Skeletal muscle satellite cell (primary cell): Measurements from ENCODE around the gene FBXO45.
"Not testable (repeated sequence)": the region's sequence is repeated elsewhere in the genome, so short reads cannot be mapped to it uniquely, and the experiment has no call there.

Experiments
- H3K27me3 ChIP-seq: 2 replicates; pipeline ENCODE4 v1.7.0; 2013; ENCODE audit warnings: low read length; ENCODE audit not compliant: control insufficient read depth, insufficient read depth
- H3K36me3 ChIP-seq: 2 replicates; pipeline ENCODE4 v1.7.0; 2013; ENCODE audit warnings: mild to moderate bottlenecking, control low read depth, low read length; ENCODE audit not compliant: insufficient read depth
- H3K4me1 ChIP-seq: 2 replicates; pipeline ENCODE4 v1.7.0; 2013; ENCODE audit warnings: low read length; ENCODE audit not compliant: control insufficient read depth, insufficient read depth
- H3K4me2 ChIP-seq: 2 replicates; pipeline ENCODE4 v1.7.0; 2013; ENCODE audit warnings: mild to moderate bottlenecking, low read length
- H3K4me3 ChIP-seq: 2 replicates; pipeline ENCODE4 v1.7.0; 2013; ENCODE audit warnings: low read length
- H3K9ac ChIP-seq: 2 replicates; pipeline ENCODE4 v1.7.0; 2013; ENCODE audit warnings: mild to moderate bottlenecking, low read depth, low read length, moderate library complexity
- H3K9me3 ChIP-seq: replicated peaks from 2 replicates; pipeline ENCODE4 v1.7.0; 2013; ENCODE audit warnings: mild to moderate bottlenecking, control low read depth, low read length

FBXO45 gene

GRCh38 chr3:196537319-196537984, 31.0 kb upstream of the FBXO45 start:
- no peak overlapping the region for H3K4me3 ChIP-seq
- peaks cover 25% of the 10 kb centered on the region for H3K27me3 ChIP-seq
- H3K4me2 ChIP-seq, result no peak overlapping the region
- no peak overlapping the region for H3K9ac ChIP-seq
- no peaks in the 10 kb centered on the region for H3K9me3 ChIP-seq
- H3K4me1 ChIP-seq, result no peaks in the 10 kb centered on the region
- no peaks in the 10 kb centered on the region for H3K36me3 ChIP-seq

DNA sequence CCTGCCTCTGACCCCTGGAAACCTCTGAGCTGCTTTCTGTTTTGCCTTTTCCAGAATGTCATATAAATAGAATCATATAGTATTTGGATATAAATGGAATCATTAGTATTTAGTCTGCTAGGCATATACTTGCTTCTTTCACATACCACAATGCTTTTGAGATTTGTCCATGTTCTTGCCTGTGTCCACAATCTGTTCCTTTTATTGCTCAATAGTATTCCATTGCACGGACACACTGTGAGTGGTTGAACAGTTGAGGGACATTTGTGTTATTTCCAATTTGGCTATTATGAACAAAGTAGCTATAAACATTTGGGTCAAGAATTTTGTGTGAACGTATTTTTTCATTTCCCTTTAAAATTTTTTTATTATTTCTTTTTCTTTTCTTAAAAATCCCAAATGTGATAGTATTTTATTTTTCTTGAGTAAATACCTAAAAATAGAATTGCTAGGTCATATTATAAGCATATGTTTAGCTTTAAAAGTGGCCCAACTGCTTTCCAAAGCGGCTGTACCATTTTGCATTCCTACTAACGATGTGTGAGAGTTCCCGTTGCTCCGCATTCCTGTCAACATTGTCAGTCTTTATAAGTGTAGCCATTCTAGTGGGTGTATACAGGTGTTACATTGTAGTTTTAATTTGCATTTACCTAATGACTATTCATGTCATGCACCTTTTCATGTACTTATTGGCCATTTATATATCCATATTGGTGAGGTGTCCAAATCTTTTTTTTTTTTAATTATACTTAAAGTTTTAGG, 26.6 kb upstream of the FBXO45 start:
- Histone ChIP-seq H3K27me3 (peaks cover 12% of the 10 kb centered on the region), H3K9me3 (no peaks in the 10 kb centered on the region), H3K4me2 (no peak overlapping the region), H3K4me3 (no peak overlapping the region), H3K36me3 (no peaks in the 10 kb centered on the region), H3K9ac (no peak overlapping the region), H3K4me1 (no peaks in the 10 kb centered on the region)

- Histone ChIP-seq H3K4me2 (no peak overlapping the region), H3K27me3 (peaks cover 5% of the 10 kb centered on the region), H3K4me1 (no peaks in the 10 kb centered on the region), H3K4me3 (no peak overlapping the region), H3K36me3 (no peaks in the 10 kb centered on the region), H3K9ac (no peak overlapping the region), H3K9me3 (no peaks in the 10 kb centered on the region)
These were observed 23.9 kb upstream of the FBXO45 start for GRCh38 chr3:196544491-196544992.

- peaks cover 4% of the 10 kb centered on the region for H3K27me3 ChIP-seq
- no peak overlapping the region for H3K4me2 ChIP-seq
- no peaks in the 10 kb centered on the region for H3K36me3 ChIP-seq
- H3K9me3 ChIP-seq, result no peaks in the 10 kb centered on the region
- H3K4me1 ChIP-seq, result no peaks in the 10 kb centered on the region
- H3K4me3 ChIP-seq, result no peak overlapping the region
- no peak overlapping the region for H3K9ac ChIP-seq
These were observed 21.9 kb upstream of the FBXO45 start for GRCh38 chr3:196546537-196546936.

DNA sequence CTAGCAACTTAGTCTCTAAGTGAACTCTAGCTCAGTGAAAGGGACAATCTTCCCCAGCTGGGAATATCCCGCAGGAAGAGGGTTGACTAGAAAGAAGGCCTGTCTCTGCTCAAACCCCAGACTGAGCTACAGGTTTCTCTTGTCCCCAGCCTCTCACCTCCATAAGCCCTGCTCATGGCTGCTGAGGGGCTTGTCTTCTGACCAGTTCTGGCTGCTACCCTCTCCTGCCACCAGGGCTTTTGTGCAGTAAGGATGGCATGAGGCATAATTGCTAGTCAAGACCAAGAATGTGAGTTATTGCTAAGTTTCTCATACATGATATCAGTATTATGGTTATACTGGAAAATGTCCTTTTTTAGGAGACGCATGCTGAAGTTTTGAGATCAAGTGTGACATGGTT, 21.4 kb upstream of the FBXO45 start:
- Histone ChIP-seq H3K9ac (no peak overlapping the region), H3K4me3 (no peak overlapping the region), H3K36me3 (no peaks in the 10 kb centered on the region), H3K4me2 (no peak overlapping the region), H3K27me3 (peaks cover 2% of the 10 kb centered on the region), H3K4me1 (no peaks in the 10 kb centered on the region), H3K9me3 (no peaks in the 10 kb centered on the region)

GRCh38 chr3:196549312-196549711, 19.1 kb upstream of the FBXO45 start:
- H3K27me3 ChIP-seq, H3K9me3 ChIP-seq, H3K36me3 ChIP-seq, H3K4me3 ChIP-seq, H3K4me1 ChIP-seq, H3K9ac ChIP-seq, H3K4me2 ChIP-seq: not testable (repeated sequence)

GRCh38 chr3:196550172-196550571, 18.3 kb upstream of the FBXO45 start:
- H3K36me3 ChIP-seq, H3K4me3 ChIP-seq, H3K27me3 ChIP-seq, H3K4me1 ChIP-seq, H3K9ac ChIP-seq, H3K4me2 ChIP-seq, H3K9me3 ChIP-seq: not testable (repeated sequence)

DNA sequence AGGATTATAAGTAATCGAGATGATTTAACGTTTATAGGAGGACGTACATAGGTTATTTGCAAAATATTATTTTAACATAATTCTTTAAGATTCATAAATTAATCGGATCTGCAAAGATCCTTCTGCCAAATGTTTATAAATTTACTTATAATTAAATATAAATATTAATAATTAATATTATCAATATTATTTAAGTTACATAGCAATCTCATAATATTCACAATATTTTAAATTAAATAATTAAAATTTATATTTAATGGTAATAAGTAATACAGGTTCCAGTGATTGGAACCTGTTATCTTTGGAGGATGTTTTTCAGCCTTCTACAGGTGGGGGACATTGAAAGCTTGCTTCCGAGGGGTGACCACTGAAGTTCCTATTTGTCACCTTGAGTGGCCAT, 16.2 kb upstream of the FBXO45 start:
- H3K4me3 ChIP-seq, result no peak overlapping the region
- peaks cover 14% of the 10 kb centered on the region for H3K4me1 ChIP-seq
- no peaks in the 10 kb centered on the region for H3K9me3 ChIP-seq
- H3K4me2 ChIP-seq, result no peak overlapping the region
- no peak overlapping the region for H3K9ac ChIP-seq
- no peaks in the 10 kb centered on the region for H3K27me3 ChIP-seq
- H3K36me3 ChIP-seq, result no peaks in the 10 kb centered on the region

- Histone ChIP-seq H3K36me3 (no peaks in the 10 kb centered on the region), H3K9ac (no peak overlapping the region), H3K27me3 (no peaks in the 10 kb centered on the region), H3K4me2 (no peak overlapping the region), H3K4me3 (no peak overlapping the region), H3K9me3 (no peaks in the 10 kb centered on the region), H3K4me1 (peaks cover 14% of the 10 kb centered on the region)
These were observed 14.9 kb upstream of the FBXO45 start for GRCh38 chr3:196553551-196553950.

DNA sequence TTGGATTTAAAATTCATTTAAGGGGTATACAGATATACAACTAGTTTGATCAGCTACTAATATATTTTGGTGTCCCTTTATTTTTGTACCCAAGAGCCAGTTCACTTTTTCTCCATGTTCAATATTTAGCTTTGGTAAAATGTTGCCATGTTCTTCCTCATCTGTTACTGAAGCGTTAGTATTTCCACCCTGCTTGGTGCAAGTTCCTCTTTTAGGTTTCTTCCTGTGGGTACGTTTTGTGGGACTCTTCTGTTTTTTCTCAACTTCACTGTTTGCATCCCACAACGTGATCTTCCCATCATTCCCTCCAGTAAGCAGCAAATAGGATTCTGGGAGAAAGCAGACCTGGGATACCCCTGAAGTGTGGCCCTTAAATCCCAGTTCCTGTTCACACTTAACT, 14.3 kb upstream of the FBXO45 start:
- Histone ChIP-seq H3K36me3 (no peaks in the 10 kb centered on the region), H3K9ac (no peak overlapping the region), H3K4me2 (no peak overlapping the region), H3K27me3 (no peaks in the 10 kb centered on the region), H3K4me3 (no peak overlapping the region), H3K9me3 (no peaks in the 10 kb centered on the region), H3K4me1 (peaks cover 14% of the 10 kb centered on the region)

GRCh38 chr3:196555295-196555694, 13.2 kb upstream of the FBXO45 start:
- Histone ChIP-seq H3K9me3 (no peaks in the 10 kb centered on the region), H3K4me3 (no peak overlapping the region), H3K4me2 (peak overlapping the region; percentile 21), H3K27me3 (no peaks in the 10 kb centered on the region), H3K9ac (no peak overlapping the region), H3K36me3 (no peaks in the 10 kb centered on the region), H3K4me1 (peaks cover 14% of the 10 kb centered on the region)

GRCh38 chr3:196557236-196557635, 11.2 kb upstream of the FBXO45 start:
- Histone ChIP-seq H3K9me3 (no peaks in the 10 kb centered on the region), H3K4me1 (peaks cover 14% of the 10 kb centered on the region), H3K4me3 (no peak overlapping the region), H3K9ac (no peak overlapping the region), H3K36me3 (peaks cover 6% of the 10 kb centered on the region), H3K27me3 (no peaks in the 10 kb centered on the region), H3K4me2 (no peak overlapping the region)
